Measurements from ENCODE around the gene MARK2. TPM values are rescaled to one million over a fixed set of nuclear protein-coding genes. Genes with fewer than 3 reads are reported as not detected.
A peak's percentile ranks its signal among the peaks of the same experiment; 100 is the strongest.
"Not testable (repeated sequence)": the region's sequence is repeated elsewhere in the genome, so short reads cannot be mapped to it uniquely, and the experiment has no call there.

The MARK2 gene
- polyA plus RNA-seq (ENCODE audit: insufficient read length in 3 of 3): 10 to 100 TPM; 31.2 to 34.4 (median 33.5) TPM

DNA sequence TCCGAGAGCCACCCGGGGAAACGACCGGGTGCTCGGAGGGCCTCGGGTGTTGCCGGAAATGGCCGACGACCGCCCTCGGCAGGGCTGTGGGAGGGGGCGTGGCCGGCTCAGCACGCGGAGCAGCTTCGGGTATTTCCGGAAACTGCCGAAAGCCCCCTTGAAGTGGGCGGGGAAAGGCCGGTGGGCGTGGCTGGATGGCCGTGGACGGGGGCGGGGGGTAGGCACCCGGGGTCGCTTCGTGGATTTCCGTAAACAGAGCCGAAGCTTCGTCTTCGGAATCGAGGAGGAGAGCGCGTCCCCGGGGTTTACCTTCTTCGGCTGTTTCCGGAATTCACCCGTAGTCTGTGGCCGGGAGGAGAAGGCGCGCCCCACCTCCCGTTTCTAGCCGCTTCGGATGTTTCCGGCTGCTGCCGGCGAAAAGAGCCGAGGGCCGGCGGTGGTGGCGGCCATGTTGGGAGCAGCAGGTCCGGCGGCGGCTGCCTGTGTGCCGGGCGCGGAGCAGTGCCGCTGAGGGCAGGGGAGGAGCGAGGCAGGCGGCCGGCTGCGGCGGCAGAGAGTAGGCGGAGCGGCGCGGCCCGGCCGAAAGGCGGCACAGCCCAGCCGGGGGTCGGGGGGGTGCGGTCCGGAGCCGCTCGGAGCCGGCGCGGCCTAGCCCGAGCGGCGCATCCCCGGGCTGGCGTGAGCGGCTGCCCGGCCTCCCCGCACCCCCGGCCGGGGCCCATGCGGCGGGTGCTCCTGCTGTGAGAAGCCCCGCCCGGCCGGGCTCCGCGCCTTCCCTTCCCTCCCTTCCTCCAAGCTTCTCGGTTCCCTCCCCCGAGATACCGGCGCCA, at the start of gene MARK2:
MARK2 (plus strand) TSS at position 433 of the 830 bp plus-strand sequence; CDS start at position 830, 397 bp downstream.
- DNase-seq (ENCODE audit: low read depth in 3 of 3, low spot score in 2 of 3): peak; percentile 96 to 98 (median 97)

DNA sequence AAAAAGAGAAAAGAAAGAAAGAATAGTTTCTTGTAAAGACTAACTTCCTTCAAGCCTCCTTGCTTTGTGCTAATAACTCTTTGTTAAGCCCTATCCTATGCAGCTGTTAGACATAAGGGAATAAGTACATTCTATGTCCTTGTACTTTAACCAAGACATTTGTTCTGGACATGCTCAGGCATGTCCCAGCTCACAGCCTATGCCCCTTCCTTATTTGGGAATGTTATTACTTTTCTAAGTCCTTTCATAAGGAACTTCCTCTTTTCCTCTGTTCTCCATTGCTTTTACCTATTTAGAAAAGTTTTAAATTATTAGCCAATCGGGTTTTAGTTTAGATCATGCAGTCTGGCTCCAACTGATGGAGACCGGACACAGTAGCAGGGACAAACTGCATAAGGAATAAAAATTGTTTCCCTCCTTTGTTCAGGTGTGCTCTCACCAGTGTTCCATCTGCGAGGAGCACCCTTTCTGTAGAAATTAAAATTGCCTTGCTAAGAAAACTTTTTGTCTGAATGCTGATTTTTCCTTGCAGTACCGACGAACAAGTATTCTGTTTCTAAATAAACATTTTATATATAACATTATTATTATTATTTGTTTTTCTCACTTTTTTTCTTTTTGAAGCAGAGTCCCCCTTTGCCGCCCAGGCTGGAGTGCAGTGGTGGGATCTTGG, 47.3 kb upstream of the MARK2 start:
- no peak for DNase-seq (ENCODE audit: low read depth in 3 of 3, low spot score in 2 of 3)

DNA sequence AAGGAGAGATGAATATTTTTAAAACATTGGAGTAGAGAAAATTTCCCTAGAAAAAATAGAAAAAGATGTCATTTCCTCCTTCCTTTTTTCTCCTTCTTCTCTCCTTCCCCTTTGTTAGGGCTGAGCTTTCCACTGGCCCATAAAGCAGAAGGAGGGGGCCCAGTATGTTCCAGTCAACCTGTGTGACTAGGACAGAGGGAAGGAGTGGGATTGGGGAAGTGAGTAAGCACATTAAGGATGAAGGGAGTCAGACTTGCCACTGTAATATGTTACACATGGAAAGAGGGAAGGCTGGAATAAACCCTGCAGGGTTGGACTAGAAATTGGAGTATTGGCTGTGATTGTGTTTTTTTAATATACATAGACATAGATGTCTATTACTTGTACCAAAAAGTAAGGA, 45.7 kb upstream of the MARK2 start:
- no peak for DNase-seq (ENCODE audit: low read depth in 3 of 3, low spot score in 2 of 3)

DNA sequence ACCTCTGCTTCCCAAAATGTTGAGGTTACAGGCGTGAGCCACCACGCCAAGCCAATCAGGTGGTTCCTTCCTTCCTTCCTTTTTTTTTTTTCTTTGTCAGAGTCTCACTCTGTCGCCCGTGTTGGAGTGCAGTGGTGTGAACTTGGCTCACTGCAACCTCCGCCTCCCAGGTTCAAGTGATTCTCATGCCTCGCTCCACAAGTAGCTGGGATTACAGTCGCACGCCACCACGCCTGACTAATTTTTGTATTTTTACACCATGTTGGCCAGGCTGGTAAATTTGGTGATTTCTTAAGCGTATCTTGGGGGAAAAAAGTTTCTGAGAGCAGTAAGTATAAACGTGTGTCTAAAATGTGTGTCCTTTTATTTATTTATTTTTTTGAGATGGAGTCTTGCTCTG, 43.8 kb upstream of the MARK2 start:
- DNase-seq (ENCODE audit: low read depth in 3 of 3, low spot score in 2 of 3): no peak

DNA sequence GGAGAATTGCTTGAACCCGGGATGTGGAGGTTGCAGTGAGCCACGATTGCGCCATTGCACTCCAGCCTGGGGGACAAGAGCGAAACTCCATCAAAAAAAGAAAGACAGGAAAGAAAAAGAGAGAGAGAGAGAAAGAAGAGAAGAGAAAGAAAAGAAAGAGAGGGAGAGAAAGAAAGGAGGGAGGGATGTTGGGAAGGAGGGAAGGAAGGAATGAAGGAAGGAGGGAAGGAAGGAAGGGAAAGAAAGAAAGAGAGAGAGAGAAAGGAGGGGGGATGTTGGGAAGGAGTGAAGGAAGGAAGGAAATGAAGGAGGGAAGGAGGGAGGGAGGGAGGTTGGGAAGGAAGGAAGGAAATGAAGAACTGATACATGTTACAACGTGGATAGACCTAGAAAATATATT, 38.0 kb upstream of the MARK2 start:
- DNase-seq (ENCODE audit: low read depth in 3 of 3, low spot score in 2 of 3): no peak

DNA sequence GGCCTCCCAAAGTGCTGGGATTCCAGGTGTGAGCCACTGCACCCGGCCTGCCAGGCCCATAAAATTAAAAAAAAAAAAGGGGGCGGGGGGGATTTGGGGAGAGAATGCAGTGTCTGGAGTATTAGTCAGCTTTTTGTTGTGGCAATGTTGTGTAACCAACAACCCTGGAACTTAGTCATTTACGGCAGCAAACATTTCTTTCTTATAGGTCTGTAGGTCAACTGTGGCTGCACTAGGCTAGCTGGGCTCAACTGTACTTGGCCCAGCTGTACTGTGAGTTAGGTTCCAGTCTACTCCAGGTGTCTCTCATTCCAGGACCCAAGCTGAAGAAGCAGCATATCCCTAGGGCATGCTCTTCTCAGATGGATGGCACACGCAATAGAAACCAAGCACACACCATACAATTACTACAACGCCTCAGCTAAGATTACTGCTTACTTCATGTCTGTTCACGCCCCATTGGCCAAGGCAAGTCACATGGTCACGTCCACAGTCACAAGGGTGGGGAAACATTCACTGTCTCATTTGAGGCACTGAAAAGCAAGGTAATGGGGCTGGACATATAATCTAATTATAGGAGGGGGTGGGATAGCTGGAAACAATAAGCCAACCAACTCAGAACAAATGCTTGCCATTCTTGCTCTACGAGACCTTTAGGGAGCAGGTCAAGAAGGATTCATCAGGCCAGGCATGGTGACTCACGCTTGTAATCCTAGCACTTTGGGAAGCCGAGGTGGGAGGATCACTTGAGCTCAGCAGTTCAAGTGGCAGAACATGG, 36.1 kb upstream of the MARK2 start:
- no peak for DNase-seq (ENCODE audit: low read depth in 3 of 3, low spot score in 2 of 3)

DNA sequence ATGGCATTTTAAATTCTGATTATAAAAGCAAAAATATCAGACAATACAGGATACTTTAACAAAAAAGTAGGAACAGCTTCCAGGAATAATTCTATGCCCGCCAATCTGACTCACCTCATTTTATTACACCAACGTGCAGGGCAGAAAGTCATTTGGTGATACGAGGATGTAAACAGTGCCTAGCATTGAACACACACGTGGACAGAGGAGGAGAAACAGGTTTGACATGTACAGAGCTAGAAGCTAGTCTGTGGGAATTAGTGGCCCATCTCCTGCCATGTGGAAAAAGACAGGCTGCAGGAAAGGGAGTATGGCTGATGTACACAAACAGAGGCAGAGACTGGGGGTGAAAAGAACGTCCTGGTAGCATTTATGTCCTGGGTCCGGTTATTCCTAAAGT, 34.7 kb upstream of the MARK2 start:
- no peak for DNase-seq (ENCODE audit: low read depth in 3 of 3, low spot score in 2 of 3)

DNA sequence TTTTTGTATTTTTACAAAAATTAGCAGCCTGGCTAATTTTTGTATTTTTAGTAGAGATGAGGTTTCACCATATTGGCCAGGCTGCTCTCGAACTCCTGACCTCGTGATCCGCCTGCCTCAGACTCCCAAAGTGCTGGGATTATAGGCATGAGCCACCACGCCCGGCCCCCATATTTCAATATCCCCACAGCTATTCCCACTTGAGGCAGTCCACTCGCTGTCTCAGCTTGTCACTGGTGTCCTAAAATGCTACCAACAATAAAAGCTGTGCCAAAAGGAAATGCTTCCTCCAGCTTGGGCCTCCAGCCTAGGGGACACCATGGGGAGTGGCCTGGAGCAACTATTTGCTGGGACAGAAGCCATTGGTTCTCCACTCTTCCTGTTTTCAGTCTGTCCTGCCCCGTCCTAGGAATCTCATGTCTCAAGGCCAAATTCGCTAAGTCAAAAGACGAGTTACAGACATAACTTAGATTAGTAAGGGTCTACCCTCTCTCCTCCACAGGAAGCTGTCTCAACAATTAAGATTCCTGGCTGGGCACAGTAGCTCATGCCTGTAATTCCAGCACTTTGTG, 33.0 kb upstream of the MARK2 start:
- no peak for DNase-seq (ENCODE audit: low read depth in 3 of 3, low spot score in 2 of 3)

DNA sequence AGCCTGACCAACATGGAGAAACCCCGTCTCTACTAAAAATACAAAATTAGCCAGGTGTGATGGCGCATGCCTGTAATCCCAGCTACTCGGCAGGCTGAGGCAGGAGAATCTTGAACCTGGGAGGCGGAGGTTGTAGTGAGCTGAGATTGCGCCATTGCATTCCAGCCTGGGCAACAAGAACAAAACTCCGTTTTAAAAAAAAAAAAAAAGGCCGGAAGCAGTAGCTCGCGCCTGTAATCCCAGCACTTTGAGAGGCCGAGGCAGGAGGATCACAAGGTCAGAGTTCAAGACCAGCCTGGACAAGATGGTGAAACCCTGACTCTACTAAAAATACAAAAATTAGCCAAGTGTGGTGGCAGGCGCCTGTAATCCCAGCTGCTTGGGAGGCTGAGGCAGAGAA, 28.5 kb upstream of the MARK2 start:
- not testable (repeated sequence) for DNase-seq (ENCODE audit: low read depth in 3 of 3, low spot score in 2 of 3)

DNA sequence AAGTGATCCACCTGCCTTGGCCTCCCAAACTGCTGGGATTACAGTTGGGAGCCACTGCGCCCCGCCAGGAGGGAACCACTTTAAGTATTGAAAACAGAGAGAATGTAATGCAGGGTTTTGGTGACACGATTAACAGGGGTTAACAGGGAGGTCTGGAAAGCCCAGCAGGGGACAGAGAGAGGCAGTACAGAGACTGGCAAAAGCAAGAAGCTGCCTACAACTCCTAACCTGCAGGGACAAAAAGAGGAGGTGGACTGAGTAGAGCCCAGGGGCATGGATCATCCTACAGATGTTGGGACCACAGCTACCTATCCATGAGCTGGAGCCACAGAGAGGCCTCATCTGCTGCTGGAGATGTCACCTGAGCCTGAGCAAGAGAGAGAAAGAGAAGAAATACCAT, 27.4 kb upstream of the MARK2 start:
- DNase-seq (ENCODE audit: low read depth in 3 of 3, low spot score in 2 of 3): no peak

DNA sequence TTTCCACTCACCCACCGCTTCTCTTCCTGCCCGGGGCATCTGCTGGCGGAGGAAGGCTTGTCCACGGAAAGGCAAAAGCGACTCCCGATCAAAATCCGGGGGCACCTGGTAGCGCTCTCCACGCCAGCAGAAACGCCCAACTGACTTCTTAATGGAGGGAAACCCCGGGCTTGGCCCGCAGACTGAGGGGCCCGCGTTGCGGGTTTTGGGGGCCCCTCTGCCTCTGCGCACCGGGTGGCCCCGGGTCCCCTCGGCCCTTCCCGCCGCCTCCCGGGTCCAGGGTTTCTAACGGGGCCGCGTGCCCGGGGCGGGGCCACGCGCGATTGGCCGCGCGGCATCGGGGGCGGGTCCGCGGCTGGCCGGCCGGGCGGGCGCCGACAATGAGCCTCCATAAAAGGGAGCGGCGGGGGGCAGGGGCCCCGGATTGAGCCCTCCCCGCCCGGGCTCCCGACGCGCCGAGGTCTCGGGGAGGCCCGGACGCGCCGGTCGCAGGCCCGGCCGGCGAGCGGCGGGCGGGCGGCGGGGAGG, 25.8 kb upstream of the MARK2 start, which contains the start of gene SPINDOC:
SPINDOC (plus strand) TSS at position 422 of the 528 bp plus-strand sequence. CDS start 231 bp downstream, outside the sequence.
- no peak for DNase-seq (ENCODE audit: low read depth in 3 of 3, low spot score in 2 of 3)

DNA sequence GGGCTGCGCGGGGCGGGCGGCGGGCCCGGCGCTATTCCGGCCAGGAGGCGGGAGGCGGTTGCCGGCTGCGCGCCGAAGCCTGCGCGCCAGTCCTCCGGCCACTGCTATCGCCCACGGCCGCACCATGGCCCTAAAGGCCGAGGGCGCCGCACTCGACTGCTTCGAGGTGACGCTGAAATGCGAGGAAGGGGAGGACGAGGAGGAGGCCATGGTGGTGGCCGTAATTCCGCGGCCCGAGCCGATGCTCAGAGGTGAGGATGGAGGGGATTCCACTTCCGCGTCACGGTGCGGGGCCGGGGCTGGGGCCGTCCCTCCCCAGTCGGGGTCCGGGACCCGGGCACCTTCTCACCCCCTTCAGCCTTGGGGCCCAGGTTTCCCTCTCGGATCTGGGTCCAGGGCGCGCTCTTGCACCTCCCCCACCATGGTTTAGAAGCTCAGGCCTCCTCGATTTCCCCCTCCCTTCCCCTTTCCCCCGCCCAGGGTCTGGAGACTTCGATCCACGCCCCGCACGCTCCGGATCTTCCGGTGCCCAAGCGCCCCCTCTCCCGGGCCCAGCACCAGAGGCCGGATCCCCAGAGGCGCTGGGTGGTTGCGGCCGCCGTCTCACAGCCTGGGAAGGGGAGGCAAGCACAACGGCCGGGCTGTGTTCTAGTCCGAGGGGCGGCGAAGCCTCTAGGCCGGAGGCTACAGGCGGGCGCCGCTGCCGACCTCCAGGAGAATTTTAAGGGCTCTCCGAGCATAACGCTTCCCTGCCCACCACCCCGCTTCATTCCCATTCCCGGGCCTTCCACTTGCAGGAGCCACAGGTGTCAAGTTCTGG, 25.1 kb upstream of the MARK2 start:
- no peak for DNase-seq (ENCODE audit: low read depth in 3 of 3, low spot score in 2 of 3)

DNA sequence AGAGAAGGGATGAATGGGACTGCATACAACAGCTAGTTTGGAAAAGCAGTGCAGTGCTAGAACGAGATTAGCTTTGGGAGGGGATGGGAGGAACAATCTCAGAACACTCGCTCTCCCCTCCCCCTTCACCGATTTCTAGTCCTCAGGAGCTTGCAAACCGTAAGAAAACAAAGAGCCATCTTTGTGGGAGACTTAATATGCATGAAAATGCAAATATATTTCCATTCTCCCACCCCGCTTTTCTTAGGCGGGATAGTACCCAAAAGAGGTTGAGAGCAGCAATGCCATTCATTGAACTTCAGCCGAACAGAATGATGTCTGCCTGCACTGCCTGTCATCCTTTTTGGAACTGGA, 24.6 kb upstream of the MARK2 start:
- DNase-seq (ENCODE audit: low read depth in 3 of 3, low spot score in 2 of 3): no peak

DNA sequence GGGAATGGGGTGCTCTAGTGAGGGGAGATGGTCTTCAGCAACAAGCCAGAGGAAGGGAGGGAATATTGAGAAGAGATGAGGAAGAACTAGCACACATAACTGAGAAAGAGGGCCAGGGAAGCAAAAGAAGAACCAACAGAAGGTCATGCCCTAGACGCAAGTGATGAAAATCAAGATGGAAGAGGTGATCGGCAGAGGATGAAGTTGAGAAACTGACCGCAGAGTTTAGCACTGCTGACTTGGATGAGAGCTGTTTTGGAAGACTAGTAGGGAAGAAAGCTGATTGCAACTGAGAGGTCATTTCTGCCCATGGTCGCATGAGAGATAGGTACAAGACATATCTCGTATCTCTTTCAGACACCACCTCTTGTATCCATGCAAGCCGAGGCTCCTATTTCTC, 22.7 kb upstream of the MARK2 start:
- no peak for DNase-seq (ENCODE audit: low read depth in 3 of 3, low spot score in 2 of 3)

DNA sequence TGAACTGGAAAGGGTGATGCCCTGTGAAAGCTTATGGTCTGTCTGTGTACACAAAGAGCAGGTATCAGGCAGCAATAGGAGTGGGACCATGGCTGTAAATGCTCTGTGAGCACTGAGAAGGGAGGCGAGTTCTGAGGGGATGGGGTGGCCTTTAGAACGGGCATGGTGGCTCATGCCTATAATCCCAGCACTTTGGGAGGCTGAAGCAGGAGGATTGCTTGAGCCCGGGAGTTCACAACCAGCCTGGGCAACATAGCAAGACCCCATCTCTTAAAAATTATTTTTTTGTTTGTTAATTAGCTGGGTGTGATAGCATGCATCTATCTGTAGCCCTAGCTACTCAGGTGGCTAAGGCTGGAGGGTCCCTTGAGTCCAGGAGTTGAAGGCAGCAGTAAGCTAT, 22.2 kb upstream of the MARK2 start:
- DNase-seq (ENCODE audit: low read depth in 3 of 3, low spot score in 2 of 3): no peak

DNA sequence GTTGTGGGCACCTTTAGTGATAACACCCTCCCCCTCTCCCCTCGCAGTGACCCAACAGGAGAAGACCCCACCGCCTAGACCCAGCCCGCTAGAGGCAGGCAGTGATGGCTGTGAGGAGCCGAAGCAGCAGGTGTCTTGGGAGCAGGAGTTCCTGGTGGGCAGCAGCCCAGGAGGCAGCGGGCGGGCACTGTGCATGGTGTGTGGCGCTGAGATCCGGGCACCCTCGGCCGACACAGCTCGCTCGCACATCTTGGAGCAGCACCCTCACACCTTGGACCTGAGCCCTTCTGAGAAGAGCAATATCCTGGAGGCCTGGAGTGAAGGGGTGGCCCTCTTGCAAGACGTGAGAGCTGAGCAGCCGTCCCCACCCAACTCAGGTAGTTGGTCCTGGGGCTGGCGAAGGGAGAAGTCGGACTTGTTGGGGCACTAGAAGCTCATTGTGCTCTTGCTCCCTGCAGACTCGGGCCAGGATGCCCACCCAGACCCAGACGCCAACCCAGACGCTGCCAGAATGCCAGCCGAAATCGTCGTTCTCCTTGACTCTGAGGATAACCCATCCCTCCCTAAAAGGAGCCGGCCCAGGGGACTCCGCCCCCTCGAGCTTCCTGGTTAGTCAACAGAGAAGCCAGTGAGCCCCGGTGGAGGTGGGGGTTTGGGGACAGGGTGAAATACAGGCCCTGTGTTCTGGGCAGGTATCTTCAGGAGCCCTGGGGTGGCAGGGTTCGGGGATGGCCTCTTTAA, 21.0 kb upstream of the MARK2 start:
- DNase-seq (ENCODE audit: low read depth in 3 of 3, low spot score in 2 of 3): no peak

DNA sequence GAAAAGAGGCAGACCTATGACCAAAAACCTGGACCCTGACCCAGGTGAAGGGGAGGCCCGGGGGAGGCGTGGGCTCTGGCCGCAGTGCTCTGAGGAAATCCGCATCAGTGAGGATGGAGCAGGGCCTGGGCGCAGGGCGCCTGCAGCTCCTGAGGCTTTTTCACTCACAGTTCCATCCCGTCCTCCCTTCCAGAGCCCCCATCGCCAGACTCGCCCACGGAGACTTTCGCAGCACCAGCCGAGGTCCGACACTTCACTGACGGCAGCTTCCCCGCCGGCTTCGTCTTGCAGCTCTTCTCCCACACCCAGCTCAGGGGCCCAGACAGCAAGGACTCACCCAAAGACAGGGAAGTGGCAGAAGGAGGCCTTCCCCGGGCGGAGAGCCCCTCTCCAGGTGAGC, 20.3 kb upstream of the MARK2 start:
- no peak for DNase-seq (ENCODE audit: low read depth in 3 of 3, low spot score in 2 of 3)

DNA sequence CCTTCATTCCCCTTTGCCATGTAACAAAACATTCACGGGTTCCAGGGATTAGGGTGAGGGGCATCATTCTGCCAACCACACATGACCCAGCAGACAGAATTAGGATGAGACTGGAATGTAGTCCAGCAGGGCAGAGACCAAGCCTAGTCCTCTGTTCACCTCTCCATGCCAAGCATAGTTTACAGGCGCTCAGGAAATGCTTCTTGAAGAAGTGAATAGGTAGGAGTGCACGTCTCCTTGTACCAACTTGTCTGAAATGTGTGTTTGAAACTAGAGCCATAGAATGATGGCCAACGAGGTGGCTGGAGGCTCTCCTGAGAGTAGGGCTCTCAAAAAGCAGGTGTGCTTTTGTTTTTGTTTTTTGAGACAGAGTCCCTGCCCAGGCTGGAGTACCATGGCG, 17.5 kb upstream of the MARK2 start:
- no peak for DNase-seq (ENCODE audit: low read depth in 3 of 3, low spot score in 2 of 3)

DNA sequence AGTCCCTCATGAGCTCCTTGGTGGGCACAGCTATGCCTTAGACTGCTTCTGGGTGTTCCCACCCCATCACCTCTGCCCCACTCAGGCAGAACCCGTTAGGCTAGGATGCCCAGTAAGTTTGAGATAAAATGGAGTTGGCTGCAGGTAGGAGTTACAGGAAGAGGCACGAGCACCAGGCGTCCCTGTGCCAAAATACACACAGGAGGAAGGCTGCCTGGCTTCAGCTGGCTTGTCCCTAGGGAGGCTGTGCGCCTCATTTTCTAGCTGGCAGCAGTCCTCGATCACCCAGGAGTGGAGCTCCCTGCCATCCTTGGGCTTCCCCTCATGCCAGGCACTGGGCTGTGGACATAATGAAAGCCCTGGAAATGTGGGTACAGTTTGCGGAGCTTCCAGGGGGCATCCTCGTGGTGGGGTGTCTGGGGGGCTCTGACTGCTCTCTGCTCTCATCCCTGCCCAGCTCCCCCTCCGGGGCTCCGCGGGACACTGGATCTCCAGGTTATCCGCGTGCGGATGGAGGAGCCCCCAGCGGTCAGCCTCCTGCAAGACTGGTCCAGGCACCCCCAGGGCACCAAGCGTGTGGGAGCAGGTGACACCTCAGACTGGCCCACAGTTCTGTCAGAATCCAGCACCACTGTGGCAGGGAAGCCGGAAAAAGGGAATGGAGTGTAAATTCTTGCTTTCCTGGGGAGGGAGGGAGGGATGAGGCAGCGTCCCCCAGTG, 12.3 kb upstream of the MARK2 start:
- no peak for DNase-seq (ENCODE audit: low read depth in 3 of 3, low spot score in 2 of 3)
